Islet of Langerhans (tissue), 1 donor: Measurements from ENCODE around the gene CELA3B.
"Not testable (repeated sequence)": the region's sequence is repeated elsewhere in the genome, so short reads cannot be mapped to it uniquely, and the experiment has no call there.

Source experiments
- FAIRE-seq: peaks from one replicate; lab custom pipeline; 2011; peaks lifted over from hg19 to GRCh38; lab: Jason Lieb, UNC

Gene CELA3B

GRCh38 chr1:21942959-21943640, 33.7 kb upstream of the CELA3B start:
- FAIRE-seq: not testable (repeated sequence)

DNA sequence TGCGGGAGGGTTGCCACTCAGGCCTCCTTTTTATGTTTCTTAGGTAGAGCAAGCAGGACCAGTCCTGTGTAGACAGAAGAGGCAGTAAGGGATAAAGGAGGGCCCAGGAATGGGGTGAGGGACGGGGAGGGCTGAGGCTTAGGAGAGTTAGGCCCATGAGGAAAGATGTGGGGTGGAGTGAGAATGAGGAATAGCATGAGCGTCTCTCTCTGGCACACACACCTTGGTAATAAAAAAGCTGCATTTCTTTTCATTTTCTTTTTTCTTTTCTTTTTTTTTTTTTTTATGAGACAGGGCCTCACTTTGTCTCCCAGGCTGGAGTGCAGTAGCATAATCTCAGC, 32.1 kb upstream of the CELA3B start:
- no peak for FAIRE-seq

DNA sequence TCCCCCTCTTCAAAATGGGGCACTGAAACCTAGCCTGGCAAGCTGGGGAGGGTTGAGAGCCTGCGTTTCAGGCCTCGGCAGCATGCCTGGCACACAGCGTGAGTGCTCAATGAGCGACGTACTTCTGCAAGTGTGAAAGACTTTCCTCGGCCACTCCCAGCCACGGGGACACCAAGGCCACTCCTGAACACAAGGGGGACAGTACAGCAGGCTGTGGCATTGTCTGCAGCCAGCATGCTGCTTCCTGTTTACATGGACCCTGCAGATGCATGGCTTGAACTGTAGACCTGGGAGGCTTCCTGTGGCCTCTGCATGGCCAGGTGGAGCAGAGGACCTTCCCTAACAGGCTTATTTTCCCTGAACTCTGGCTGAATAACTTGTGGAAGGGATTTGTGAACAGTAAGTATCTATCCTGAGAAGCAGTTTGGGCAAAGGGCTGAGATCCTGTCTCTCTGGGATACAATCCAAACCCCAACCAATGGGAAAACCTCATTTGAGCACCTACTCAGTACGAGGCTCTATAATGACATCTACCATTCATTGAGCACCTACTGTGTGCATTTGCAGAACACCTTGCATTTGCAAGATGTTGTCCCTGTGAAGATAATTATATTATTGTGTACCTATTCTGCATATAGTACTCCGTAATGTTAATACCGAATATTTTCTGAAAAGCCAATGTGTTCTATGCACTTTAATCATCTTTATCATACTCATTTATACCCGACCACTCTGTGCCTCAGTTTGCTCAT, 29.8 kb upstream of the CELA3B start:
- FAIRE-seq: no peak

GRCh38 chr1:21950734-21951133, 26.1 kb upstream of the CELA3B start:
- no peak for FAIRE-seq

GRCh38 chr1:21951226-21951870, 25.5 kb upstream of the CELA3B start:
- no peak for FAIRE-seq

GRCh38 chr1:21952786-21953520, 23.9 kb upstream of the CELA3B start:
- no peak for FAIRE-seq

GRCh38 chr1:21955058-21955457, 21.8 kb upstream of the CELA3B start:
- FAIRE-seq: no peak

DNA sequence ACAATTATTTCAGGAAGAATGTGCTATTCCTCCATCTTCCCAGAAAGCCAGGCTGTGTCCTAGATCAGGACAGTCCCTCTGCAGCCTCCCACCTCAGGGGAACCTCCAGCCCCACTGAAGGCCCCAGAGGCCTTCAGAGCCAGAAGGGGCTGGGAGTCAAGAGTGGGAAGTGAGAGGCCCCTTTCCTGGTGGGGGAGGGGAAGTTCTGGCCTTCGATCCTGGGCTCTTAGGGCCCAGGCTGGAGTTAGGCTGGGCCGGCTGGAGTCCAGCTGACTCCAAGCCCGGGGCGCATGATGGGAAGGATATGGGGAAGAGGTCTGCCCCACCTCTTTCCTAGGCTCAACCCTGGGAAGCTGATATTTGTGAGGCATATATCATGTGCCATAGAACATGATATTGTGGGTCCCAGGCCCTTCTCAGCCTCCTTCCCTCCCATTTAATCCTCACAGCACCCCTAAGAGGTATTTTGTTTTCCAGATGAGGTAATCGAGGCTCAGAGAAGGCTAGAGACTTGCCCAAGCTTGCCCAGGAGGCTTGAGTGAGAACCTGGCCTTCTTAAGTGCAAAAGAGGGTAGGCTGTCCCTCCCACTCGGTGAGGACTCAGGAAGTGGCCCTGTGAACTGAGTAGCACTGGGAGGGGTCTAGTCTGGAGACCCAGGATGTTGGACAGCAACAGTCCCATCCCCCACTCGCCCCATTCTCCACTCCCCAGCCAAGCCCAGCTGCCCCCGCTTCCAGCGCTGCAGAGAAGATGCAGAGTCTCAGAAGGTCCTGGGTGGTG, 21.1 kb upstream of the CELA3B start:
- no peak for FAIRE-seq

GRCh38 chr1:21956720-21957552, 19.9 kb upstream of the CELA3B start:
- no peak for FAIRE-seq

DNA sequence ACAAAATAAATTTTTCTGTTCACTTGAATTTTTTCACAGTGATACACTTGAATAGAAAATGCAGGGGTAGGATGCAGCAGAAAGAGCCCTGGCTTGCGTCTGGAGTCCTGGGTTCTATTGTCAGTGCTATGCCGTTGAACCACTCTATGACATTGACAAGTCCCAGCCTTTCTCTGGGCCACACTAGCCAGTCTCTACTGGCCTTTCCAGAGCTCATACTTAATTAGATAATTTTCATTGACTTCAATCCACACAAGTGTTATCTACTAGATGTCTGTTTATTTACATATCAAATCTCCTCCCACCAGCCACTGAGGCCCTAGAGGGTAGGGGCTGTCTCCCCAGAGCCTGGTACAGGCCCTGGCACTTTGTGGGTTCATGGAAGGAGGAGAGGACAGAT, 15.5 kb upstream of the CELA3B start:
- no peak for FAIRE-seq

GRCh38 chr1:21961799-21962198, 15.0 kb upstream of the CELA3B start:
- FAIRE-seq: no peak

- FAIRE-seq: no peak
Observed at GRCh38 chr1:21963477-21964217, 13.2 kb upstream of the CELA3B start.

GRCh38 chr1:21966247-21967000, 10.4 kb upstream of the CELA3B start:
- FAIRE-seq: no peak

DNA sequence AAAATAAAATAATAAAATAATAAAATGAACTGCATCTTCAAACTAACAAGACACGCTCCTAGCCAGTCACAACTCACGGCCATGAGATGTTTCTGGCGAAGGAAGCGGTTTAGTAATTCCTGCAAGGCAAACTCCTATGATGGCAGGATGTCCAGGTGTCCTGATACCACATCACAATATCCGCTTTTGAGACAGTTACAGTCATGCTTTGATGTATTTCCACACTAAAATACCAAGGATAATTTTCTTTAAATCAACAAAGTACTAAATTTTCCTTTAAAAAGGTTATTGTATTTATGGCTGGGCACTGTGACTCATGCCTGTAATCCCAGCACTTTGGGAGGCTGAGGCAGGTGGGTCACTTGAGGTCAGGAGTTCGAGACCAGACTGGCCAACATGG, 9.6 kb upstream of the CELA3B start:
- not testable (repeated sequence) for FAIRE-seq

GRCh38 chr1:21969066-21969465, 7.8 kb upstream of the CELA3B start:
- FAIRE-seq: not testable (repeated sequence)

DNA sequence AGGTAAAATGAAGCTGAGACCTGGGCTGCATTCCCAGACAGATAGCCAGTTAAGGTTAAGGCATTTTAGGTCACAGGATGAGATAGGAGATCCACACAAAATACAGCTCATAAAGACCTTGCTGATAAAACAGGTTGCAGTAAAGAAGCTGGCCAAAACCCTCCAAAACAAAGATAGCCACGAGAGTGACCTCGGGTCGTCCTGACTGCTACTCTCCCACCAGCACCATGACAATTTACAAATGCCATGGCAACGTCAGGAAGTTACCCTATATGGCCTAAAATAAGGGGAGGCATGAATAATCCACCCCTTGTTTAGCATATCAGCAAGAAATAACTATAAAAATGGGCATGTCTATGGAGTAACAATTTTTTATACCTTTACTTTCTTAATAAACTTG, 6.3 kb upstream of the CELA3B start:
- FAIRE-seq: not testable (repeated sequence)

DNA sequence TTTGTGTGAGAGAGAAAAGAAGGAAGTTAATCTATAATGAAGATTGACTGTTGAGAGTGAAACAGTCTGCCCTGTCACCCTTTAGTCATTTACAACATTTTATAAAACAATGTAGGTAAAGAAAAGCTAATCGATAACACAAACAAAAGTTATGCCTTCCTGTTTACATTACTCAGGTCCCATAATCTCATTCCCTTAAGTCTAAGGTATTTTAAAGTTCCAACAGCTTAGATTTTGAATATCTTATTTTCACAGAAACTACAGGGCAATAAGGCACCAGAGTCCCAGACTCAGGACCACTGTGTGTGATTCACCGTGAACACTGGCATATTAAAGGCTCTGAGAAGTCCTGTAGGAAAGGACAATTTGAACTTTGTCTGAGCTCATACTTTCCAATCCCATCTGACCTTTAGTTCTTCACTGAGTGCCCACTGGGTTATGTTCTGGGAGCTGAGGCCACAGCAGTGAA, 3.8 kb upstream of the CELA3B start:
- not testable (repeated sequence) for FAIRE-seq

GRCh38 chr1:21973948-21974347, 2.9 kb upstream of the CELA3B start:
- not testable (repeated sequence) for FAIRE-seq

DNA sequence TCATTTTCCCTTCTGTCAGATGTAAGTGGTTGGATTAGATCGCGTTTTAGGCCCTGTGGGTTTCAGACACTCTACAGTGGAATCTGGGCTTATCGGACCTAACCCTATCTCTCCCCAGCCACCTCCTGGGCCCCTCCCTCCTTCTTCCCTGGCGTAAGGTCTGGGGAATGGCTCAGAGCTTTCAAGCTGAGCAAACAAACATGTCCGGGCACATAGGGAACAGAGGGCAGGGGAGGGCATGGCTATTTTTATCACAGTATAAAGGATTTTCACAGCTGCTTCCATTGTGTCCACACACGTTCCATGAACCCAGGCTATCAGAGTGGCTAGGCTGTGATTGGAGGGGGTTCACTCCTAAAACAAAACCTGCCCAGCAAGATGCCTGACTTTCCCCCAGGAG, 2.1 kb upstream of the CELA3B start:
- not testable (repeated sequence) for FAIRE-seq
